ENCODE data around the gene ILDR1.

Gene ILDR1

DNA sequence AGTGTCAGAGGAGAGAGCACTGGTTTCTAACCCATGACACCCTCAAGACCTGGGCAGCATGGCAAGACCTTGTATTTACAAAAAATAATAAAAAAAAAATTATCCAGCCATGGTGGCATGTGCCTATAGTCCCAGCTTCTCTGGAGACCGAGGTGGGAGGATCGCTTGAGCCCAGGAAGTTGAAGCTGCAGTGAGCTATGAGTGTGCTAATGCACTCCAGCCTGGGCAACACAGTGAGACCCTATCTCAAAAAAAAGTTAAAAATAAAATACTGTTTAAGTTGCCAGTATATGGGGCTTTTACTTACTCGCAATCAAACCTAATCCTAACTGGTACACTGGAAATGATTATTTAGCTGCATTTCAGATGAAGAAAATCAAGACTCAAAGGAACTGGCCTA is 20.2 kb downstream of the ILDR1 start:
- Histone ChIP-seq H3K4me3 (ENCODE audit: insufficient read depth, low read length, poor library complexity, severe bottlenecking) (no peak overlapping the region), H4K20me1 (ENCODE audit: low read depth, low read length) (no peaks in the 10 kb centered on the region), H3K36me3 (ENCODE audit: low read length) (no peaks in the 10 kb centered on the region; the same call in 1 of the 2 replicates), H3K4me2 (ENCODE audit: low read depth, low read length, poor library complexity, severe bottlenecking) (no peak overlapping the region), H3K9me2 (replicated peaks; ENCODE audit: insufficient read depth, low read length) (no peaks in the 10 kb centered on the region), H3F3A (ENCODE audit: insufficient read depth) (peaks cover 6% of the 10 kb centered on the region; the same call in 1 of the 2 replicates), H3K27ac (ENCODE audit: low read depth, low read length) (peak overlapping the region; percentile 65; the same call in 1 of the 2 replicates), H3K9me3 (ENCODE audit: insufficient read depth, low read length) (no peaks in the 10 kb centered on the region), H2AFZ (ENCODE audit: low read depth, low read length, severe bottlenecking) (no peak overlapping the region), H3K9ac (ENCODE audit: low read length) (no peak overlapping the region), H3K27me3 (ENCODE audit: low read length) (no peaks in the 10 kb centered on the region), H3K79me2 (ENCODE audit: insufficient read depth, low read length) (no peaks in the 10 kb centered on the region)
- no peak for TF ChIP-seq CTCF (IDR thresholded peaks at IDR 0.05; ENCODE audit: insufficient read depth, low read length, poor library complexity, severe bottlenecking)
- no peak for TF ChIP-seq EZH2phosphoT487 (conservative IDR thresholded peaks at IDR 0.05; ENCODE audit: low read length)

DNA sequence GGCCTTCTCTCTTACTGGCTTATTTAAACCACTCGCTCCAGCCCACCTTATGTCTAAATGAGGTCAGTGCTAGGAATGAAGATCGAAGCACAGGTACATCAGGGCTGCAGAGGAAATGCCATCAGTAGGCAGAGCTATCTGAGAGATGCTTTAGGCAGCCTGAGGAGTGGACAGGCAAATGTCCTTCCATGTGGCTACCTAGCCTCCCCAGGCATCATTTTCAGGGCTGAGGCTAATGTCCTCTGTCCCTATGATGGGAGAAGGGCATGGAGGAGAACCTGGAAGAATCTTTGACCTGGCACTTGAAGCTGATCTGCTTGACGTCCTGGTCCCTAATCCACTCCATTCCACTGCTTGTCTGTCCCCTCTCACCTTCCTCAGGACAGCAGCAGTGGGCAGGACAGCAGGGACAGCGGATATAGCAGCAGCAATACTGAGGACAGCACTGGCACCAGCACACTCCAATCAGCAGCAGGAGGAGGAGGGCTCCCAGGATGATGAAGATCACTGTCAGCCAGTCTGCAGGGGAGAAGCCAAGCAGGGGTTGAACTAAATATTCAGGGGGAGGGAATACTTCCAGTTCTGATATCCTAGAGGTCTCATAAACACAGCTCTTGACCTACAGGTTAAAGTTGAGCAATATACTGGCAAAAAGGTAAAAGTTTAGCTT is 21.0 kb downstream of the ILDR1 start:
- Histone ChIP-seq H4K20me1 (ENCODE audit: low read depth, low read length) (no peaks in the 10 kb centered on the region), H3K9me3 (ENCODE audit: insufficient read depth, low read length) (no peaks in the 10 kb centered on the region), H3K36me3 (ENCODE audit: low read length) (no peaks in the 10 kb centered on the region; the same call in 1 of the 2 replicates), H3F3A (ENCODE audit: insufficient read depth) (peaks cover 6% of the 10 kb centered on the region; the same call in 1 of the 2 replicates), H3K4me3 (ENCODE audit: insufficient read depth, low read length, poor library complexity, severe bottlenecking) (no peak overlapping the region), H3K79me2 (ENCODE audit: insufficient read depth, low read length) (no peaks in the 10 kb centered on the region), H3K27me3 (ENCODE audit: low read length) (no peaks in the 10 kb centered on the region), H3K9ac (ENCODE audit: low read length) (no peak overlapping the region), H3K27ac (ENCODE audit: low read depth, low read length) (no peak overlapping the region), H2AFZ (ENCODE audit: low read depth, low read length, severe bottlenecking) (no peak overlapping the region), H3K9me2 (replicated peaks; ENCODE audit: insufficient read depth, low read length) (no peaks in the 10 kb centered on the region), H3K4me2 (ENCODE audit: low read depth, low read length, poor library complexity, severe bottlenecking) (no peak overlapping the region)
- no peak for TF ChIP-seq EZH2phosphoT487 (conservative IDR thresholded peaks at IDR 0.05; ENCODE audit: low read length)
- no peak for TF ChIP-seq CTCF (IDR thresholded peaks at IDR 0.05; ENCODE audit: insufficient read depth, low read length, poor library complexity, severe bottlenecking)

DNA sequence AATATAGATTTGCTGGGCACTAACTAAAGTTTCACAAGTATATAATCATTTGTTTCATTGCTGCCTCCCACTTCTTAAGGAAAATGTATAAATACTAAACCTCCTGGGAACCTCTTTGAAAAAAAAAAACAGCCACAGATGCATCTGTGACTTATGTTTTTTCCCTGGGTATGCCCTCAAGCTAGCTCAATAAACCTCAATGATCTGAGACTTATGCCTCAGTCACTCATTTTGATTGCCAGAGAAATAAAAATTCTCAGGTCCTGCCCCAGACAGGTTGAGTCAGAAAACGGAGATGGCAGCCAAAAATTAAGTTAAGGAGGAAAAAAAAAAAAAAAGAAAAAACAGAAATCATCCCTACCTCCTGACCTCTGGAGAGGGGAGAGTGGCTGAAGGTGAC is 22.1 kb downstream of the ILDR1 start:
- Histone ChIP-seq H3K4me3 (ENCODE audit: insufficient read depth, low read length, poor library complexity, severe bottlenecking) (no peak overlapping the region), H3K27ac (ENCODE audit: low read depth, low read length) (no peak overlapping the region), H3F3A (ENCODE audit: insufficient read depth) (peaks cover 11% of the 10 kb centered on the region), H3K27me3 (ENCODE audit: low read length) (no peaks in the 10 kb centered on the region), H3K4me2 (ENCODE audit: low read depth, low read length, poor library complexity, severe bottlenecking) (no peak overlapping the region), H2AFZ (ENCODE audit: low read depth, low read length, severe bottlenecking) (no peak overlapping the region), H3K36me3 (ENCODE audit: low read length) (no peaks in the 10 kb centered on the region; the same call in 1 of the 2 replicates), H3K79me2 (ENCODE audit: insufficient read depth, low read length) (no peaks in the 10 kb centered on the region), H3K9ac (ENCODE audit: low read length) (no peak overlapping the region), H4K20me1 (ENCODE audit: low read depth, low read length) (no peaks in the 10 kb centered on the region), H3K9me2 (replicated peaks; ENCODE audit: insufficient read depth, low read length) (no peaks in the 10 kb centered on the region), H3K9me3 (ENCODE audit: insufficient read depth, low read length) (no peaks in the 10 kb centered on the region)
- TF ChIP-seq CTCF (IDR thresholded peaks at IDR 0.05; ENCODE audit: insufficient read depth, low read length, poor library complexity, severe bottlenecking) (no peak), EZH2phosphoT487 (conservative IDR thresholded peaks at IDR 0.05; ENCODE audit: low read length) (no peak)
